Gastroesophageal sphincter (tissue), 3 donors: ENCODE measurements around the gene AZGP1.

Experiments
- CTCF ChIP-seq, 4 experiments: fragments of 200-600 bp in 2 of 4; fragments of 450-650 bp in 2 of 4; sonication (generic) in 1 of 4; IDR thresholded peaks; one replicate each; pipeline ENCODE4 v1.5.1; 2017 to 2019; ENCODE audit warnings: antibody characterized with exemption in 4 of 4, mild to moderate bottlenecking in 2 of 4, moderate library complexity in 2 of 4
- EP300 ChIP-seq: sonication (generic); formaldehyde crosslinking; IDR thresholded peaks from one replicate; pipeline ENCODE4 v1.6.1; 2017; ENCODE audit warnings: antibody characterized with exemption, mild to moderate bottlenecking
- POLR2A ChIP-seq, 2 donors: fragments of 450-650 bp; IDR thresholded peaks; one replicate each; pipeline ENCODE4 v1.6.1; 2017; ENCODE audit warnings: antibody characterized with exemption in 2 of 2, mild to moderate bottlenecking in 2 of 2, moderate library complexity in 1 of 2
- POLR2AphosphoS5 ChIP-seq: sonication (generic); formaldehyde crosslinking; IDR thresholded peaks from one replicate; pipeline ENCODE4 v1.6.1; 2017; ENCODE audit warnings: antibody characterized with exemption

GRCh38 chr7:100022621-100023020, 46.8 kb upstream of the AZGP1 start:
- TF ChIP-seq CTCF (IDR thresholded peaks at IDR 0.05) (no peak), POLR2A (IDR thresholded peaks at IDR 0.05) (no peak), EP300 (no peak), POLR2AphosphoS5 (no peak)
